ENCODE results near the gene NOVA2.

DNA sequence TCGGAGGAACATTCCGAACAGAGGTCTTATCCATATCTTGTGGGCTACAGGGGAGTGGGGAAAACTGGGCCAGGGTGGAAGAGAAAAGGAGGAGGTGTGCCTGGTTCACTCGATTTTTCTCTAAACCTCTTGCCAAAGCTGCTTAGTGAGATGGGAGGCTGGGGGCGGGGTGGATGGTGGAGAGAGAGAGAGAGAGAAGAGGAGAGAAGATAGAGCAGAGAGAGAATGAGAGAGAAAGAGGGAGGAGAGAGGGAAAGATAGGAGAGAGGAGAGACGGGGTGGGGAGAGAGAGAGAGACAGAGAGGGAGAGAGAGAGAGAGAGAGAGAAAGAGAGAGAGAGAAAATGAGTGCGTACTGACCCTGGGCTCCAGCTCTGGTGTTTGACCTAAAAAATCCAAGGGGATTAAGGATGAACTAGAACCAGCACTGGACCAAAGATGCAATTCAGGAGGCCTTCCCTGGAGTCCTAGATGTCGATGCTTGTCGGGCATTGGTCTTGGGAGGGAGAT lies 14.1 kb downstream of the NOVA2 start:
- TF ChIP-seq, protein P1, sequence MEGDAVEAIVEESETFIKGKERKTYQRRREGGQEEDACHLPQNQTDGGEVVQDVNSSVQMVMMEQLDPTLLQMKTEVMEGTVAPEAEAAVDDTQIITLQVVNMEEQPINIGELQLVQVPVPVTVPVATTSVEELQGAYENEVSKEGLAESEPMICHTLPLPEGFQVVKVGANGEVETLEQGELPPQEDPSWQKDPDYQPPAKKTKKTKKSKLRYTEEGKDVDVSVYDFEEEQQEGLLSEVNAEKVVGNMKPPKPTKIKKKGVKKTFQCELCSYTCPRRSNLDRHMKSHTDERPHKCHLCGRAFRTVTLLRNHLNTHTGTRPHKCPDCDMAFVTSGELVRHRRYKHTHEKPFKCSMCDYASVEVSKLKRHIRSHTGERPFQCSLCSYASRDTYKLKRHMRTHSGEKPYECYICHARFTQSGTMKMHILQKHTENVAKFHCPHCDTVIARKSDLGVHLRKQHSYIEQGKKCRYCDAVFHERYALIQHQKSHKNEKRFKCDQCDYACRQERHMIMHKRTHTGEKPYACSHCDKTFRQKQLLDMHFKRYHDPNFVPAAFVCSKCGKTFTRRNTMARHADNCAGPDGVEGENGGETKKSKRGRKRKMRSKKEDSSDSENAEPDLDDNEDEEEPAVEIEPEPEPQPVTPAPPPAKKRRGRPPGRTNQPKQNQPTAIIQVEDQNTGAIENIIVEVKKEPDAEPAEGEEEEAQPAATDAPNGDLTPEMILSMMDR (conservative IDR thresholded peaks at IDR 0.05; ENCODE audit: low read depth, low read length): no peak
- no peak for TF ChIP-seq EZH2phosphoT487 (IDR thresholded peaks at IDR 0.05; ENCODE audit: borderline replicate concordance, low read length)
